NCI-H187 treated with DMSO at 0.1 percent for 48 hours (cell line): Measurements from ENCODE around the gene ICE2.

Source experiments
- DNase-seq: peaks from one replicate; lab custom pipeline; 2025; lab: John Stamatoyannopoulos, UW

Gene ICE2, protein sequence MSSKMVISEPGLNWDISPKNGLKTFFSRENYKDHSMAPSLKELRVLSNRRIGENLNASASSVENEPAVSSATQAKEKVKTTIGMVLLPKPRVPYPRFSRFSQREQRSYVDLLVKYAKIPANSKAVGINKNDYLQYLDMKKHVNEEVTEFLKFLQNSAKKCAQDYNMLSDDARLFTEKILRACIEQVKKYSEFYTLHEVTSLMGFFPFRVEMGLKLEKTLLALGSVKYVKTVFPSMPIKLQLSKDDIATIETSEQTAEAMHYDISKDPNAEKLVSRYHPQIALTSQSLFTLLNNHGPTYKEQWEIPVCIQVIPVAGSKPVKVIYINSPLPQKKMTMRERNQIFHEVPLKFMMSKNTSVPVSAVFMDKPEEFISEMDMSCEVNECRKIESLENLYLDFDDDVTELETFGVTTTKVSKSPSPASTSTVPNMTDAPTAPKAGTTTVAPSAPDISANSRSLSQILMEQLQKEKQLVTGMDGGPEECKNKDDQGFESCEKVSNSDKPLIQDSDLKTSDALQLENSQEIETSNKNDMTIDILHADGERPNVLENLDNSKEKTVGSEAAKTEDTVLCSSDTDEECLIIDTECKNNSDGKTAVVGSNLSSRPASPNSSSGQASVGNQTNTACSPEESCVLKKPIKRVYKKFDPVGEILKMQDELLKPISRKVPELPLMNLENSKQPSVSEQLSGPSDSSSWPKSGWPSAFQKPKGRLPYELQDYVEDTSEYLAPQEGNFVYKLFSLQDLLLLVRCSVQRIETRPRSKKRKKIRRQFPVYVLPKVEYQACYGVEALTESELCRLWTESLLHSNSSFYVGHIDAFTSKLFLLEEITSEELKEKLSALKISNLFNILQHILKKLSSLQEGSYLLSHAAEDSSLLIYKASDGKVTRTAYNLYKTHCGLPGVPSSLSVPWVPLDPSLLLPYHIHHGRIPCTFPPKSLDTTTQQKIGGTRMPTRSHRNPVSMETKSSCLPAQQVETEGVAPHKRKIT

DNA sequence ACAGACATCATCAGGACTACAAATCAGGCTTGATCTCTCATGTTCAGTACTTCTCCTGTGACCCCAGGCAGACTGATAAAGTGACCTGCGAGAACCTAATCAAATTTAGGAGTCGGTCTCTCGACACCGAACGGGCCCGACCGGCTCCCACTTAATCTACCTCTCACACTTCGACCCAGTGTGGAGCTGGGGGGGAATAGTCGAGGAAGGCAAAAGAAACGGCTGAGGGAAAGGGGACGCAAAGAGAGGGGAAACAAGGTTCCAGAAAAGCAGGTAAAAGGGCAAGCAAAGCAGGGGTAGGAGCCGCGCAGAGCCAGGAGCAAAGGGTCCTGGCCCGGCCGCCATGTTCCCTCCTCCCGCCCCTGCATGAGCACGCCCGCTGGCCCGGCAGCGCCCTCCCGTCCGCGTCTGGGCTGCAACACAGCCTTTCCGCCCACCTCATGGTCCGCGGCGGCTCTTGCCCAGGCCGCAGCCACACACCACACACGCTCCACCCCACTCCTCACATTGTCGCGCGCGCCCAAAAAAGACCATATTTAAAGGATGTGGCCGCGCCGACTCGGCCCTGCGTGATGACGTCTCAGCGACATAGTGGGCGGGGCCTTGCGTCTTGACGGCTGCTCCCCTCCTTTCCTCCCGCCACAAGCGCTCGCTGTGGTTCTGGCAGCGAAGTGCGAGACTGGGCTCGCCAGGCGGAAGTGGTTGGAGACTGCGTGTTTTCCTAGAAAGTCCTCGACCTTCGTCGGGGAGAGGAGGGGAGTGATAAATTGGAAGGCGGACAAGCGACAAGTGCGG is at the start of gene ICE2:
ICE2 (minus strand) TSS at position 577 of the 795 bp plus-strand sequence. CDS start 1,165 bp downstream, outside the sequence.
- peak; percentile 64 for DNase-seq

DNA sequence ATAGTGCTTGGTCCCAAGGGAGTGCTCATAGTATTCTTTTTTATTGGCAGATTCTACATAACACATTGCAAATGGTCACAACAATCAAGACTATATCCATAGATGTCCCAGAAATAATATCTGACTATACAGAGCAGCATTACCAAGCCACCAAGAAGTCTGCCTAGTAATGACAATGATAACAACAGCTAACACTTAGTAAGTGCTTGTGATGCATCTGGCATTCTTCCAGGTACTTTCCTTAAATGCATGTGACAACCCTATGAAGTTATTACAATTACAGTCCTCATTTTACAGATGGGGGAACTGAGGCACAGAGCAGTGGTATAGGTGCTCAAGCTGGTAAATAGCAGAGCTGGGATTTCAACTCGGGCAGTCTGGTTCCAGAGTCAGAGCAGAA is 49.6 kb upstream of the ICE2 start:
- no peak for DNase-seq

DNA sequence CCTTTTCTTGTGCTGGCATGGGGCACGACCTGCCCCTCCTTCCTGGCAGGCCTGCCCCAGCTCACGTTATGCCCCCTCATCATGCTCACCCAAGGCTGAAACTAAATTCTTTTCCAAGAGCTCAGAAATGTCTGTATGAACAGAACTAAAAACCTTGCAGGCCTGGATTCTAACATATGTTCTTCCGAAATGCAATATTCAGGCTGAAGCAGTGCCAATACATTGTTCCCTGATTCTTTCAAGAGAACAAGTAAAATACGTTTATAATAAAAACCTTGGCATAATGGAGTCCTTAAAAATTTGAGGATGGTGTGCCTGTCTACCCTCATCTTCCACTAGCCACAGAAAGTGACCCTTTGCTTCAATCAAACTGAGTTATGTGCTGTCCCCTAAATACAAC is 48.5 kb upstream of the ICE2 start:
- DNase-seq: no peak

DNA sequence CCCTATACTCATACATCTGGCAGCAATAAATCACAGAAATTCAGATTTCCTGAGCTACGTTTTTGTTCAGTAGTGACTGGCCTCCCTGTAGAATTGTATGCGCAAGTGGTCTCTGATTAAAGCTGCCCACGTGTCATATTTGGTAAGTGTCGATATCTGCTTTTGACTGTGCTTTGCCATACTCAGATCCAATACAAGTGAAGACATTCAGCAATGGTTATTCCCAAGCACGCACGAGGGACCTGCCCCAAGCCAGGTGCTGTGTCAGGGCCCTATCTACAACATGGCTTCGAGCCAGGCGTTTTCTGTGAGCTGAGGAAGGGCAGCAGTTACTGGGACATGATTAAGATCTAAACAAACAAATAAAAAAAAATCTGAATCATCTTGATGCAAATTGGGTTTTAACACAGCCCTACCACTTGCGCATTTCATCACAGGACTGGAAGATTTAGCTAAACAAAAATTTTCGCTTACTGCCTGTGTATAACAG is 47.2 kb upstream of the ICE2 start:
- DNase-seq: no peak

DNA sequence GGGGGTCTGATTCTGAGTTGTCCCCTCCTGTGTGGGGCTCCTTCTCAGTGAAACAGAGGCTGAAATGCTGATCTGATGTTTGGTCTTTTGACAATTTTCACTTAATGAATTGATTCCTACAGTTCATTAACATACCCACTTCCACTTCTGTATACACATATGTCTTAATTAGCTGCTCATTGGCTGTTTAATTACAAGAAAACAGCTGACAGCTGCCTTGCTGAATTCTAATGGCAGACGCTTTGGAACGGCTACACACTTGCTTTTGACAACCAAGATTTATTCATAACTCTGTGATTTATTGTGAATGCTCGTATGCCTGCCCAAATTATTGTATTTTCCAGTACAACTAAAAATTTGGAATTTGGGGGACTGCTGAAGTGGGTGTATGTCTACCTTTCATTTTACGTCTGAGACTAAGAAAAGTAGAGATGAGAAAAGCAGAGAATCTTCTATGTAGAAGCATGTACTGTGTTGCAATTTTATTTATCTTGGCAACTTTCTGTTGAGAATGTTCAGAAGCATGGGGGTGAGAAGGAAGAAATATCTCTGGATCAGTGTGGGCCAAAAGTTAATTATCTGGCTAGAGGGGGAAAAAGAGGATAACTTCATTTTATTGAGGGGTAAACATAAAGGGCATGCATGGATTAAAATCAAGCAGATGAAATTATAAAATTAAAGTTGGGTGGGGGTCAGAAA is 46.5 kb upstream of the ICE2 start:
- DNase-seq: no peak

DNA sequence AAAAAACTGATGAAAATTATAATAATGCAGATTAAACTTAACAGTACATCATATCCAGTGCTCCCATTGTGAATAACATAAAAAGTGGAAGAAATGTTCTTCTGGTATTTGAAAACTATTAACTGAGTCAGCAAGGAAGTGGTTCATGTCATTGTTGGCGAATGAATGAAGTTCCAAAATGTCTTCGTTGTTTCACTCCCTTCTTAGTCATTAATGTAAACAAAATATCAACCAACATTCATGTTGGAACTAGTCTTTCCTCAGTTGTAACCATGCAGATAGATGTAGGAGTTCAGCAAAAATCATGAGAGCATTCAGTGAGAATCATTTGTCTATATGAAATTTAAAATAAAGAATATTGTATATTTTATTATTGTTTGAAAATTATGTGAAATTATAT is 44.1 kb upstream of the ICE2 start:
- no peak for DNase-seq

DNA sequence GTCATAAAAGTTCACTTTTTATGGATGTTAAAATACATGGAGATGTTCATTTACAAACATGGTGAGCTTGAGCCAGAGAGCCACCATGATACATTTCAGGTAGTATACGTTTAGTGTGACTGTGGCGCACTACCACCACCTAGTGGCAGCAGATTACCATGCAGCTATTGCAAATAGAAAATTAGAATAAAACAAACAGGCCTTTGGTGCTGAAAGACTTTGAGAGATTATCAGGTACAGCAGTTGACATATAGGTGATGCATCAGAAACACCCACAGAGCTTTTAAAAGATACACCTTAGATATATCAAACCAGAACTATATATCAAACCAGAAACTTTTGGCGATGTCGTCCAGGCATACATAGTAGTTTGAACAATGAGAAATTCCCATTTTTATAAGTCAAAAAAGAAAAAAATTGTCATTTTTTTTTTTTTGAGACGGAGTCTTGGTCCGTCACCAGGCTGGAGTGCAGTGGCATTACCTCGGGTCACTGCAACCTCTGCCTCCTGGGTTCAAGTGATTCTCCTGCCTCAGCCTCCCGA is 42.0 kb upstream of the ICE2 start:
- DNase-seq: no peak

DNA sequence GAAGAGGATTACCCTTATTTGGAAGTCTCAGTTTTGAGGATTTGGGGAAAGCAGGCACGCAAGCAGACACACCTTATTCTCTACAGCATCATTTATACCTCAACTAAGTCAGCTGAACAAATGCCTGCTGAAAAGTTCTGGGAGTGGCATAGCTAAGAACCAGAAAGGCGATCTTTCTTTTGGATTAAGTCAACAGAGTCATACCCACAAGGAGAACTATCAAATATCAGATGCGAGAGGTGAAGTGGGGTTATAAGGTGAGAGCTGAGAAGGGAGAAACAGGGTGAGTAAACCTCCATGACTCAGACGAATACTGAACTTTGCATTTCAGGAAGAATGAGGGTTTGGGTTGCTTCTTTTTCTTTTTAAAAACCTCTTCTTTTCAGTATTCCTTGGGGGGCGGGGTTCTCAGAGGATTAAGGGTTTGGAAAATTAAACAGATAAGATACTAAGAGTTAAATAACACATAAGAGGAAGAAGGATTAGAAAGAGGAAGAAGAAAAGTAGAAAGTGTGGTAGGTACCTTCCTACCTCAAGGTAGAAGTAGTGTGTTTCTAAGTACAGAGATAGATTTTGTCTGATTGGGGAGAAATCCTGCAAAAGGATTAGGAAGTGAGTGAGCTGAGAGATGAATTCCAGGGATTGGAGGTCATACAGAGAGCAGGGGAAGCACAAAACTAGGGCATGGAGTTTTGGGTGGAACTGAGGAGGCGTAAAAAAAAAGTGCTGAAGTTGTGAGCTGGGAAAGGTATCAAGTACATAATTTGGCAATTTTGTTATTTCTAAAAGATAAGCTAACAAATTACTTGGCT is 41.3 kb upstream of the ICE2 start:
- DNase-seq: no peak

DNA sequence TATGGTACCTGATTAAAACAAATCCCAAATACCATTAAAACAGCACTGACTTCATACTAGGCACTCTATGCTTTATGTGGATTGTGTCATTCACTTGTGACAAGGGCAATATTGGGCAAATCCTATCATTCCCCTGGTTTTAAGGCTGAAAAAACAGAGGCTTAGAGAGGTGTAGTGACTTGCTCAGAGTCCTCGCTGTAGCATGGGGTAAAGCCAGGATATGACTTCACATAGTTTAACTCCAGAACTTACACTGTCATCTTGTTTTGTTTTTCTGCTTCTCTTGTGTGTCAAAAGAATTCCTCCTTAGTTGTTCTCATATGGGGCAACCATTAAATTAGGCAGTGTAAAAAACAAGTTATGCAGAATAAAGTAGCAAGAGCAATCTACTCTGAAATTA is 40.3 kb upstream of the ICE2 start:
- DNase-seq: no peak

DNA sequence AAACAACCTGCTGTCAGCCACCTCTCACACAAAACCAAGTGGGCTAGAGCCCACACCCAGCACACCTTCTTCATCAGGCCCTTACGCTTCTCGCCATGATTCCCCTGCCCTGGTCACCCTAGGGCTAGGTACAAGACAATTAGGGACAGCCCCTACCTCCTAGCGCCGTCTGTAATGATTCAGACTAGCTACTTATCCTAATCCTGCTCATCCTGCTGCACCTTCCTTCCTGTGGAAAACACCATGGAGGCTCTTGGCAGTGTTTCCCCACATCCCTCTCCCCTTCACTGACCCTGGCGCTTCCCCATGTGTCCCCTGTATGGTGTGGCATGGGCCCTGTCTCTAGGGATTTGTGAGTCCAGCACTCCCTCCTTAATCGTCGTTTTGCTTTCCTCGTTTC is 39.6 kb upstream of the ICE2 start:
- DNase-seq: no peak

DNA sequence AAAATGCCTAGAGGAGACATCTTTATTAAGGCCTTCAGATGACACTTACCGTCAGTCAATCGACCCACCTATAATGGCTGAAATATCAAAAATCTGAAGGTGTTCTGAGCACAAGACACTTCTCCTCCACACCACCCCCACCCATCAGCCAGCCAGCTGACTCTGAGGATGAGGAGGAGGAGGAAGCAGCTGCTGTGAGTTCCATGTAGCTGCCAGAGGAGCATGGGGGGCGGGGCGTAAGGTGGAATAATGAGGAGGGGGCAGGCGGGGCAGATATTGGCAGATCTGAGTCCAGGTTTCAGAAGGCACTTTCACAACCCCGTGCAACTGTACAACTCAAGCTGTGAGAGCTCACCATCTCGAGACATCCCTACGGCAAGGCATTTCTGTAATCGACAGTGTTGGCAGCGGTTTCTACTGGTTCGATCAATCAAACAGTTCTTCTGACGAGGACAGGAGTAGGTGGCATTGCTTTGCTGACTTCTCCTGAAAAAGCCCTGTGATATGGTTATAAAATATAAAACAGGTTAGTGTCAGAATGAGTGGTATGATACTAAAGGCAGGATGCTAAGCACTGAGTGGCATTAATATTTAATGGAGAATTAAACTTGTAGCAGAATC is 35.4 kb upstream of the ICE2 start:
- no peak for DNase-seq

DNA sequence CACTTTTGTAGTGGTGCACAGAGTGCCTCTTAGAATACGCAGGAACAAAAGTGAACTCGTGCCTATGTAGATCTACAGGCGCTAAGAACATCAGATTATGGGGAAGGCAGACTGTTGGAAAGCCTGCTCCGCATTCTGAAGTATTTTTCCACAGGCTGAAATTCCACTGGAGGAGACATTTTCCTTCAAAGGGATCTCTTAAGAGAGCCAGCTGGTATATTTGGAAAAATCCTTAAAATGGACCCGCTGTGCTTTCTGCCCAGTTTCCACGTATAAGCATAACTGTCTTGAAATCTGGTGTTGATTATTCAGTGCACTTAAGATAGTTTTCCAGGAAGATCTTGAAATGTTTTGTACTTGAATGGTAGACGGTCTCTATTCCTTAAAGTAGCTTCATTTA is 34.7 kb upstream of the ICE2 start:
- no peak for DNase-seq

DNA sequence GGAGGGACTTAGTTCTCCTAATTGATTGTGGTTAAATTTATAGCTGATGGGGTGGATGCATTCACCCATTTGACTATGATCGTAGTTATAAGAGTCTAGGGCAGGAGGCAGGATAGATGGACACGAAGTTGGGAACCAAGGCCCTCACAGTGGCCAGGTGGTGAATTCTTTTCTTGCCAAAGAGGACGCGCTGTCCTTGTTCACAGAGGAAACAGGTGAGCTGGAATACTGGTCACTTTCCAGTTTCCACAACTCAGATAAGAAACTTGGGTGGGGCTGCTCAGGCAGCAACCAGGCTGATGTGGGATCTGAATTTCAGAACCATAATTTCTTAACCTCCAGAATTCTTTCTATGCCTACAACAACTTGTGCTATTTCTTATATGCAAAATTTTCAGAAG is 34.0 kb upstream of the ICE2 start:
- DNase-seq: no peak

DNA sequence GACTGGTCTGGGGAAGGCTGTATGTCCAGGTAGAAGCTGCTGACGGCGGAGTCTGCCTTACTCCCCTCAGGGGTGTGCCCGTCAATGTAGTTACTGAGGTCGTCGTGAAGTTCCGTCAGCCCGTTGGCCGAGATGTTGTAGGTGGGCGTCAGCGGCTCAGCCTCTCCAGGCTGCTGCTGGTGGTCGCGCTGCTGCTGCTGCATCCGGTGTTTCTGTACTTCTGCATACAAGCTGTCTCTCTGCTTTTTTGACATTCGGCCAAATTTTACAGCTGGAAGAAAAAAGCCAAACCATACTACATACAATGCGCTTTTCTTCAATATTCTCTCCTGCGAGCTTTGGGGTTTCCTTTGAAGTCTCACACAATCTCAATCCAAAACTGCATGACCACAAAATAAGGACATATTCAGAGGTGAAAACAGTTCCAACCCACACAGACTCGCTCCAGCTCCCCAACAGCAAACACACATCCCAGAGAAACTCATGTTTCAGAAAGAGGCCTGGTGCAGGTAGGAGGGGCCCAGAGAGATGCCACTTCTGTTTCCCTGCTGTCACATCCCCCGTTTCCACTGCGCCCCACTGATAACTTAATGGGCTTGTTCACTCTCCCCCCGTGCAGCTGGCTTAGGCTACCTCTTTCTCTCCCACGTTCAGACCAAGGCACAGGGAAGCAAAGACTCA is 32.5 kb upstream of the ICE2 start:
- no peak for DNase-seq

DNA sequence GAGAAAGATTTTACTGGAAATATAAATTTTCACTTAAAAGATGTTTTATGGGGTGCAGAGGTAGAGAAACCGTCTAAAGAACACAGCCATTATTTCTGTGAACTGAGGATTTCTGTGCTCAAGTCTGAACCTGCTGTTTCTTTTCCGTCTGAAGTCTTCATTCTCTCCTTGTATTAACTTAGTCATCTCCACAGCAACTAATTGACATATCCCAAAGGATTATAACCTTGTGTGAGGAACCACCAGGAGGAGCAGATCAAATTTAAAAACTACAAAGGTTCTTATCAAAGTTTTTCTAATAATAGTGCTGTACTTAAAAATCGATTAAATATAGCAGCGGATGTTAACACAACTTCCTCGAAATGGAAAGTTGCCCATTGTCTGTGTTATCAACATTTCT is 31.1 kb upstream of the ICE2 start:
- no peak for DNase-seq

DNA sequence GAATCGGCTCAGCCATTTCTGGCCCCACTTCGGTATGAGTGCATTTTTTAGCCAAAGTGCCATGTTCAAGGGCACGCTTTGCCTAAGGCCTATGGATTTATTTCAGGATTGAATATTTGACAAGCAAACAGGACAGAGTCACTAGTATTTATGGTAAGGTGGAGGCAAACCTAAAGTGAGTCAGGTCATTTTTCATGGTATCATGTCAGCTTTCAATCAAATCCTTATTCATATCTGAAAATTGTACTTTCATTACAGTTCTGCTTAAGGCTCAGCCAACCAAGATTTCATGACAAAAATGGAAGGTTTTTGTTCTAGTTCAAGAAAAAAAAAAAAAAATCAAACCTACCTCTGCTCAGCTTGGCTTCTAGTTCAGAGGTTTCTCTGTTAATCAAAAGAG is 30.5 kb upstream of the ICE2 start:
- DNase-seq: no peak

DNA sequence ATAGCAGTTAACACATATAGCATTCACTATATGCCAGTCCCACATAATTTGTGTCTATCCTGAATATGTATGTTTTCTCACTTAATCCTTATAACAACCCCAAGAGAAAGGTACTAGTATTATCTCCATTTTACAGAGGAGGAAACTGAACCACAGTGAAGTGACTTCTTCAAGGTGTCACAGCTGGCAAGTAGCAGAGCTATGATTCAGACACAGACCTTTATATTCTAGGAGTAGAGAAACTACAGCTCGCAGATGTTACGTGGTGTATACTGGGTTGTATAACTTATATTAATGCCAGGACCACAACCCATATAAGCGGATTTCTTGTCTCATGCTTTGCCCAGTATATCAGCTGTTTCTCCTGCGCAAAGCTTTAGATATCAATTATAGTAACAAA is 29.5 kb upstream of the ICE2 start:
- no peak for DNase-seq

DNA sequence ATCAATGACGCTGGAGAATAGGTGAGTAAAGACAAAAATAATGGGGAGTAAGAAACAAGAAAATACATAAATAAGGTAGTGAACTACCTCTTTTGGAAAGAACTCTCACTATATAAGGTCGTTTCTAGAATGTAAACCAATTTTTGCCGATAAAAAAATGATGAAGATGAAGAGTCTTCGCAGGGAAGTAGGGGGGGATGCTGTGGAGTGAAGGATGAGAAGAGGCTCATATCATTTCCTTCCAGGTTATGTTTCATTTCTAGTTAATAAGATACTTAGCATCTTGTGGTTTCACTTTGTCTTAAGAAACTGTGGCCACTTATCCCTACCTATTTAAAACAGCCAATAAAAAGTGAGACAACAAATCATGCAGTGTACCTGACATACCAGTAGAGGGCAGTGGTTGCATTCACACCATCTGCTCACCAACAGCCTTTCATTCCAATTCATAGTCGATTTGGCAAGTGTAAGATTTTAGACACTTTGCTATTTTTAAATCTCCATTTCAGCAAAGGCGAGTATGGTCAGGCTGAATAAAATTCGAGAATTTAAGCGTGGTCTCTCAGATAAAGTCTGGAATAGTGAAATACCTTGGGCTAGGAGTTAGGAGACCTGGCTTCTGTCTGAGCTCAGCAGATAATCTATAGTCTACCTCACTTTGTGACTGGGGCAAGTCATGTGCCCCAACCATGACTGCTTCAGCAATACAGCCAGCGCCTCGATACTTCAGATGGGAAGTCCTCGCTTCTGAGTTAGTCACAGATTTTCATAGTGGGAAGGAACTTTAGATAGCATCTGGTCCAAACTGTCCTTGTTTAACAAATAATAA is 28.9 kb upstream of the ICE2 start:
- DNase-seq: no peak
